Stimulated activated naive CD8-positive, alpha-beta T cell treated with anti-CD3 and anti-CD28 coated beads, Interleukin-15, amount 100 ng/mL, for 72 hours (primary cell): ENCODE results near the gene FITM1.
"Not testable (repeated sequence)": the region's sequence is repeated elsewhere in the genome, so short reads cannot be mapped to it uniquely, and the experiment has no call there.

Experiments
- ATAC-seq: fragments of 150-1000 bp; cut with Tn5 transposase; 2 replicates; pipeline ENCODE4 v1.10.0; 2021; ENCODE audit warnings: mild to moderate bottlenecking, moderate library complexity
- DNase-seq, 2 donors: peaks; one replicate each; pipeline ENCODE4 v3.0.0; 2021 to 2022
- H3K27ac Mint-ChIP-seq, 2 donors: one replicate each; pipeline ENCODE4 v1.8.0; 2022; ENCODE audit warnings: mild to moderate bottlenecking in 2 of 2, mixed read lengths in 2 of 2, moderate library complexity in 2 of 2
- H3K27me3 Mint-ChIP-seq: one replicate; pipeline ENCODE4 v1.8.0; 2022; ENCODE audit warnings: mixed read lengths
- H3K4me1 Mint-ChIP-seq: one replicate; pipeline ENCODE4 v1.8.0; 2022; ENCODE audit warnings: mild to moderate bottlenecking, mixed read lengths
- H3K4me3 Mint-ChIP-seq, 2 donors: one replicate each; pipeline ENCODE4 v1.8.0; 2022; ENCODE audit warnings: mild to moderate bottlenecking in 2 of 2, mixed read lengths in 2 of 2, moderate library complexity in 1 of 2
- H3K9me3 Mint-ChIP-seq, 2 donors: one replicate each; pipeline ENCODE4 v1.8.0; 2022; ENCODE audit warnings: mixed read lengths in 2 of 2

FITM1 gene

DNA sequence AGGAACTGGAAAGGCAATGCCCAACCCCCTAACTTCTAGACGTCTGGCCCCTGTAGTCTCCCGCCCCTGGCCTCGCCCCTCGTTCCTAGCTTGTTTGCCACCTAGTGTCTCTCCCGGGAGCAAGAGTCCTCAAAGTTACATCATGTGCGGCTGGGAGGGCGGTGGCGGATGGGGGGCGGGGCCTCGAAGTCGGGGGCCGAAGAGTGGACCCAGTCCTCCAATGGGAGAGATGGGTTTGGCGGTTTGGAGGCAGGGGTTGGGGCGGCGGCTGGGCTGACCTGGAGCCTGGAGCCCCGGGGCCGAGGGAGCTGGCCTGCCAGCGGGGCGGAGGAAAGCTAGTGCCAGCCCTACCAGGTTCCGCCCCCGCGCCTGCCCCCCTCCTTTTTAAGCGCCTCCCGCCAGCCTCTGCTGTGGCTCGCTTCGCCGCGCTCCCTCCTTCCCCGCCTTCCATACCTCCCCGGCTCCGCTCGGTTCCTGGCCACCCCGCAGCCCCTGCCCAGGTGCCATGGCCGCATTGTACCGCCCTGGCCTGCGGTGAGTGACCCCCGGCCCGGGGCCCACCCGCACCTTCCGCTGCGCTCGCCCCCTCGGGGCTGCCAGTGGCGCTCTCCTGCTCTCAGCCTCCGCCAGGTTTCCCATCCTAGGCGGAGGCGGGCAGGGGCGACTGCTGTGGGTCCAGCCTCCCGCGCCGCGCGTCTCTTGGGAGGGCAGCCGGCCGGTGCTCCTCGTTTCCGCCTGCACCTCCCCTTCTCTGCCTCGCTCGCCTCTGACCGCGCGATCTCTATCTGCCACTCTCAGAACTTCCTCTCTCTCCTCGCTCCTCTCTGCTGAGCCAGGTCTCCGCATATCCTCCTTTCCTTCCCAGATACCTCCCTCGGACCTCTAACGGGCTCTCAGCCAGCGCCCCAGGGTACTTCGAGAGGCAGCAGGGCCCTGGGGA, 36.3 kb upstream of the FITM1 start, which contains the start of gene PCK2:
Gene PCK2 (plus strand): TSS at position 411 of the 940 bp plus-strand sequence. CDS start 95 bp downstream, at position 506.
- Mint-ChIP-seq H3K9me3 (no peaks in the 10 kb centered on the region), H3K27ac (peak within 1 kb of the TSS; percentile 99 to 100), H3K4me3 (peak within 1 kb of the TSS; percentile 94 to 99), H3K4me1 (peaks cover 46% of the 10 kb centered on the region), H3K27me3 (no peaks in the 10 kb centered on the region)
- DNase-seq (peak; percentile 88 to 95), ATAC-seq (peak; percentile 90)

GRCh38 chr14:24094841-24095270, 35.6 kb upstream of the FITM1 start:
- H3K9me3 Mint-ChIP-seq: no peaks in the 10 kb centered on the region
- H3K27ac Mint-ChIP-seq: peak overlapping the region; percentile 99 to 100
- H3K4me1 Mint-ChIP-seq: peaks cover 46% of the 10 kb centered on the region
- H3K27me3 Mint-ChIP-seq: no peaks in the 10 kb centered on the region
- ATAC-seq: no peak
- H3K4me3 Mint-ChIP-seq: peak overlapping the region; percentile 94 to 99
- DNase-seq: peak in 1 of 2 donors; percentile 29

DNA sequence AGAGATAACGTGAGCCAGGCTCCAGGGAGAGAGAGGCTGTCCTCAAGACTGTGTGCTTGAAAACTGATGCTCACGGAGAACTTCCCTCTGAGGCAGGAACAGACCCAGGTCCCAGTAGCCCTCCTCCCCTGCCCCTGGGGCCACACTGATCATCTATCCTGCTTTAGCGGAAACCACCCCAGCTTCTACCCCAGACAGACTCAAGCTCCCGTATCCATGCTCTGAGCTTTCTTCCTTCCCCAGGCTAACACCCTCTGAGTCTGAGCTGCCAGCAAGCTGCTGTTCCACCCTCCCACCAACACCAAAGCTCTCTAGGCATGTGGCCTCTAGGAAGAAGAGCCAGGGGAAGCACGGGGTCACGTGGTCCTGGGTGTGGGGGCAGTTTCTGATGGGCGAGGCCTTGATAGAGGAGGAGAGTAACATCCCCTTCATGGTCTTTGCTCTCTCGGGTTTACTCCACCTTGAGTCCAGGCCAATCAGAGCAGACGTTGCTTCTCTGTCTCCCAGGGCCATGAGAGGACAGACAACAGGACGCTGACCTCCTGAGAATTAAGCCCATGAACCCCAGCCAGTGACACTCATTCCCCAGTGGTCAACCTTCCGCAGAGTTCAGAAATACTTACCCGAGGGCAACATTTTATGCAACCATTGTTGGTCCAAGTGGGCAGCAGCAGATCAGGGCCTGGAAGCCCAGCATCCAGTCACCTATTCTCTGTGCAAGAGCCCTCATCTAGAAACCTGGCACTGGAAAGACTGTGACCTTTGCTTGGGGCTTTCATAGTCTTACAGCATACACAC, 35.0 kb upstream of the FITM1 start:
- DNase-seq: peak; percentile 64 to 79
- peak overlapping the region; percentile 99 to 100 for H3K27ac Mint-ChIP-seq
- no peaks in the 10 kb centered on the region for H3K9me3 Mint-ChIP-seq
- H3K4me3 Mint-ChIP-seq: peak overlapping the region; percentile 94 to 99
- H3K27me3 Mint-ChIP-seq: no peaks in the 10 kb centered on the region
- peak; percentile 66 for ATAC-seq
- peaks cover 45% of the 10 kb centered on the region for H3K4me1 Mint-ChIP-seq

GRCh38 chr14:24096545-24097181, 33.8 kb upstream of the FITM1 start:
- peaks cover 40% of the 10 kb centered on the region for H3K4me1 Mint-ChIP-seq
- H3K27ac Mint-ChIP-seq: peak overlapping the region; percentile 65 to 99
- no peaks in the 10 kb centered on the region for H3K9me3 Mint-ChIP-seq
- DNase-seq: no peak
- no peaks in the 10 kb centered on the region for H3K27me3 Mint-ChIP-seq
- no peak for ATAC-seq
- peak overlapping the region; percentile 39 to 57 for H3K4me3 Mint-ChIP-seq

- DNase-seq: no peak
- H3K4me1 Mint-ChIP-seq: peaks cover 27% of the 10 kb centered on the region
- no peaks in the 10 kb centered on the region for H3K27me3 Mint-ChIP-seq
- ATAC-seq: no peak
- H3K4me3 Mint-ChIP-seq: no peak overlapping the region
- peak overlapping the region in 1 of 2 donors; percentile 38 for H3K27ac Mint-ChIP-seq
- H3K9me3 Mint-ChIP-seq: no peaks in the 10 kb centered on the region
Observed at GRCh38 chr14:24098229-24098926, 32.1 kb upstream of the FITM1 start.

DNA sequence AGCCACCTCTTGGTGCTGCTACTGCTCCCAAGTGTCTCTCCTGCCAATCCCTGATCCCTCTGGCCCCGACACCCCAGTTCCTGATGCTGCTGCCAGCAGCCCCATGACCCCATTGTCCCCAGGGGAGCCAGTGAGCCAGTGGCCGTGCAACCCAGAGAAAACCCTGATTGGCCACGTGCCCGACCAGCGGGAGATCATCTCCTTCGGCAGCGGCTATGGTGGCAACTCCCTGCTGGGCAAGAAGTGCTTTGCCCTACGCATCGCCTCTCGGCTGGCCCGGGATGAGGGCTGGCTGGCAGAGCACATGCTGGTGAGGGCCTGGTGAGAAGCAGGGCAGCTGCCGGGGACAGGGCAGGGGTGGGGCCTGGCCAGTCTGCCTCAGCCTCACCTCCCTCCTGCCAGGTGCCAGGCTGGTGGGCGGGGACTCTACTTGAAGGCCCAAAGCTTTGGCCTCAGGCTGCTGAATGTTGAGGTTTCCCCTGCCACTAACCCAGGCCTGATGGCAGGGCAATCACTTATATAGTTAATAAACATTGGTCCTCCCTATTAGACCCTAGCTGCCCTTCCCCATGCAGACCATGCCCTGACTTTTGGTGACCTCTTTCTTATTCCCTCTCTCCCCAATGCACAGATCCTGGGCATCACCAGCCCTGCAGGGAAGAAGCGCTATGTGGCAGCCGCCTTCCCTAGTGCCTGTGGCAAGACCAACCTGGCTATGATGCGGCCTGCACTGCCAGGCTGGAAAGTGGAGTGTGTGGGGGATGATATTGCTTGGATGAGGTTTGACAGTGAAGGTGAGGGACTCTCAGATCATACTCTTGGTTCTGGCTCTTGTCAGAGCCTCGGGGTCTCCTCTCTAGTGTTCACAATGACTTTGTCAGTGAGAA, 31.3 kb upstream of the FITM1 start:
- ATAC-seq (no peak), DNase-seq (no peak)
- H3K4me1 Mint-ChIP-seq: peaks cover 22% of the 10 kb centered on the region
- H3K27me3 Mint-ChIP-seq: no peaks in the 10 kb centered on the region
- H3K9me3 Mint-ChIP-seq: no peaks in the 10 kb centered on the region
- H3K4me3 Mint-ChIP-seq: no peak overlapping the region
- no peak overlapping the region for H3K27ac Mint-ChIP-seq

DNA sequence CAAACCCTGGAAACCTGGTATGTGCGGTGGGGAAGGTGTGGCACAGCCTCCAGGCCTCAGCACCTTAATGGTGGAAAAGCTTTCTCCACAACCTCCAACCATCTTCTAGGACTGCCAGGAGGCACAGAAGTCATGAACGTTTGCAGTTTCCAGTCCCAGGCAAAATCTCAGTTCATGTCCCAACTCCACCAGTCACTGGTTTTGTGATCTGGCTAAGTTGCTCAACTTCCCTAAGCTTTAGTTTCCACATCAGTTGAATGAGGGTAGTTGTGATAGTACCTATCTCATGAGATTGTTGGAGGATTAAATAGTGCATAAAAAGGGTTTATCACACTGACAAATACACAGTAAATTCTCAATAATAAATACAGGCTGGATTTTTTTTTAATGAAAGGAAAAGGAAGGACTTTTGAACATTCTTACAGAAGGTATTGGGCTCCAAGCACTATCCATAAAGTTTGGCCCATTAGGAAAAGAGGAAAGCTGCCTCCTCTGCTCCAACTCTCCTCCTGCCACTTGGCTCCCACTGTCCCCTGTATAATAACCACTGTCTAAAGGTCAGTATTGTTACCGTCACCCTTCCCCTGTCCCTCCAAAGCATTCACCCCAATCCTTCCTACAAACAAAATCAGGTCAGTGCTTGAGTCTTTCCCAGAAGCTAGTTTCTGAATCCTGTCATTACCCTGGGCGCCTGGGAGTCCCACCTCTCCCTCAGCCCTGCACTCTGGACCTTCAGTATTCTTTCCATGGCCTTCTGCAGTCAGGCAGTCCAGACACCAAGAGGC, 30.1 kb upstream of the FITM1 start:
- H3K27ac Mint-ChIP-seq: no peak overlapping the region
- no peak overlapping the region for H3K4me3 Mint-ChIP-seq
- H3K9me3 Mint-ChIP-seq: no peaks in the 10 kb centered on the region
- no peak for ATAC-seq
- H3K4me1 Mint-ChIP-seq: peaks cover 23% of the 10 kb centered on the region
- H3K27me3 Mint-ChIP-seq: no peaks in the 10 kb centered on the region
- DNase-seq: no peak

DNA sequence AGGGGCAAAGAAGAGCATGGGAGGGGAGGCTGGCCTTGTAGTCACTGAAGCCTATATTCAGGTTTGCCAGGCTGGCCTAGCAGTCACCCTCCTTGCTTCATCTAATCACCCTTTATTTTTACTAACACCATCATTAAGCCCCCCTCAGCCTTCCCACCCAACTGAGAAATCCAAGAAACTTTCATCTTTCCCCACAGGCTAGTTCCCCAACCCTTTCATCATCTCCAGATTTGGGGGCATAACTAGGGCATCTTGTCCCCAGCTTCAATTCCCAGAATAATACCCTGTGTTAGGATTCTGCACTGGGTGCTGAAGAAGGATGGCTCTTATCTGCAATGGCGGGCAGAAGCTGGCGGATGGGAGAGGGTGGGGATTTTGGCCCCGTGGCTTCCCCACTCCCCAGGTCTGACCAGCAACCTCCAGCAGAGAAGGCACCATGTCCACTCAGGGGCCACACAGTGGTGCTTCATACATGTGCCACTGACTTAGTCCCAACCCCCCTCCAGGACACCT, 29.4 kb upstream of the FITM1 start:
- no peaks in the 10 kb centered on the region for H3K9me3 Mint-ChIP-seq
- DNase-seq (no peak), ATAC-seq (no peak)
- H3K27ac Mint-ChIP-seq: peak overlapping the region in 1 of 2 donors; percentile 12
- no peaks in the 10 kb centered on the region for H3K27me3 Mint-ChIP-seq
- H3K4me3 Mint-ChIP-seq: no peak overlapping the region
- H3K4me1 Mint-ChIP-seq: peaks cover 24% of the 10 kb centered on the region

- H3K9me3 Mint-ChIP-seq: no peaks in the 10 kb centered on the region
- peaks cover 20% of the 10 kb centered on the region for H3K4me1 Mint-ChIP-seq
- H3K27ac Mint-ChIP-seq: peak overlapping the region in 1 of 2 donors; percentile 6
- DNase-seq (no peak), ATAC-seq (no peak)
- no peaks in the 10 kb centered on the region for H3K27me3 Mint-ChIP-seq
- H3K4me3 Mint-ChIP-seq: no peak overlapping the region
Observed at GRCh38 chr14:24102357-24103048, 28.0 kb upstream of the FITM1 start.

- no peak overlapping the region for H3K27ac Mint-ChIP-seq
- DNase-seq (no peak), ATAC-seq (no peak)
- no peak overlapping the region for H3K4me3 Mint-ChIP-seq
- H3K27me3 Mint-ChIP-seq: no peaks in the 10 kb centered on the region
- H3K9me3 Mint-ChIP-seq: no peaks in the 10 kb centered on the region
- peaks cover 17% of the 10 kb centered on the region for H3K4me1 Mint-ChIP-seq
Observed at GRCh38 chr14:24103451-24103850, 27.0 kb upstream of the FITM1 start.

DNA sequence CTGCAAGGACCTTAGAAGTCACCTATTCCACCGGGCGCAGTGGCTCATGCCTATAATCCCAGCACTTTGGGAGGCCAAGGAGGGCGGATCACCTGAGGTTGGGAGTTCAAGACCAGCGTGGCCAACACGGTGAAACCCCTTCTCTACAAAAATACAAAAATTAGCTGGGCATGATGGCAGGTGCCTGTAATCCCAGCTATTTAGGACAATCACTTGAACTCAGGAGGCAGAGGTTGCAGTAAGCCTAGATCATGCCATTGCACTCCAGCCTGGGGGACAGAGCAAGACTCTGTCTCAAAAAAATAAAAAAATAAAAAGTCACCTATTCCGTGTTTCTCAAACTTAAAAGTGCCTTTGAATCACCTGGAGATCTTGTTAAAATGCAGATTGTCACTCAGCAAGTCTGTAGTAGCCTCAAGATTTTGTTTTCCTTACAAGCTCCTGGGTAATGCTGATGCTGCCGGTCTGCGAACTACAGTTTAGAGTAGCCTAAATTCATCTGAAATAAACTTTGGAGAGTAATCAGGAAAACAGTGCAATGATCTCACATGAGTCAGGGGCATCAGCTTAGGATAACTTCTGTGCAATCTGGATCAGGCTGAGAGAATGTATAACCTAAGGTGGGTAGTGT, 24.7 kb upstream of the FITM1 start:
- not testable (repeated sequence) for H3K4me3 Mint-ChIP-seq, ATAC-seq, DNase-seq, H3K27me3 Mint-ChIP-seq, H3K27ac Mint-ChIP-seq, H3K9me3 Mint-ChIP-seq
- H3K4me1 Mint-ChIP-seq: peaks cover 28% of the 10 kb centered on the region

DNA sequence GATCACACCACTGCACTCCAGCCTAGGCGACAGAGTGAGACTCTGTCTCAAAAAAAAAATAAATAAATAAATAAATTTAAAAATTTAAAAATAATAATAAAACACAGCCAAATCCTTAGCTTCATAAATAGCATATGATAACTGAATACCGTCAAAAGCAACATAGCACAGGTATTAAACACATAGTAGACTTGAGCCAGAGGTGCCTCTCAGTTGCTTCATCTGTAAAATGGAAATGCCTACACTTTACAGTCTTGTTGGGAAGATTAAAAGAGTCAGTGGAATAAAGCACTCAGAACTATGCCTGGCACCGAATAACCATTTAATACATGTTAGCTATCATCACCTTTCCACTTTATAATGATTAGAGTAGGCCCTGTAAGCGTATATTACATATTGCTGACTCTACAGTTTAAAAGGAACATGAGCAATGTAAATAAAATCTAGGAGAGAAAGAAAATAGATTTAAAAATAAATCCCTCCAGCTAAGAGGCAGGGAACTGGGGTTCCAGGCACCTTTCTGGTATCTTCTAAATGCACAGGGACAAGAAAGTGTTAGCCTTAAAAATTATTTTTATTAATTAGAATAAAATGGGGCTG, 23.7 kb upstream of the FITM1 start:
- no peak overlapping the region for H3K27ac Mint-ChIP-seq
- H3K9me3 Mint-ChIP-seq: no peaks in the 10 kb centered on the region
- H3K27me3 Mint-ChIP-seq: no peaks in the 10 kb centered on the region
- DNase-seq (no peak), ATAC-seq (no peak)
- H3K4me3 Mint-ChIP-seq: no peak overlapping the region
- H3K4me1 Mint-ChIP-seq: peaks cover 28% of the 10 kb centered on the region
